DMS153 (cell line): ENCODE results near the gene REV3L.
"Not testable (repeated sequence)": the region's sequence is repeated elsewhere in the genome, so short reads cannot be mapped to it uniquely, and the experiment has no call there.

ENCODE experiments used
- DNase-seq: peaks from one replicate; lab custom pipeline; 2025; lab: John Stamatoyannopoulos, UW

REV3L gene

GRCh38 chr6:111492499-111492898 is 9.5 kb upstream of the REV3L start:
- DNase-seq = no peak

GRCh38 chr6:111490067-111490466 is 7.0 kb upstream of the REV3L start:
- no peak for DNase-seq

GRCh38 chr6:111487661-111488060 is 4.6 kb upstream of the REV3L start:
- DNase-seq = no peak

GRCh38 chr6:111486921-111487320 is 3.9 kb upstream of the REV3L start:
- DNase-seq = no peak

GRCh38 chr6:111486475-111486874 is 3.5 kb upstream of the REV3L start:
- no peak for DNase-seq

- DNase-seq = no peak
Measured at GRCh38 chr6:111485342-111485741, 2.3 kb upstream of the REV3L start.

GRCh38 chr6:111484633-111484930 is 1.6 kb upstream of the REV3L start:
- DNase-seq = peak; percentile 33

GRCh38 chr6:111483736-111484632 is 966 bp upstream of the REV3L start:
- DNase-seq = peak; percentile 90

- DNase-seq = no peak
Measured at GRCh38 chr6:111482188-111482958, 645 bp downstream of the REV3L start.

GRCh38 chr6:111481836-111482187 is 1.2 kb downstream of the REV3L start:
- DNase-seq = no peak

GRCh38 chr6:111480988-111481822 is 1.8 kb downstream of the REV3L start:
- DNase-seq = no peak

GRCh38 chr6:111478749-111479148 is 4.3 kb downstream of the REV3L start:
- no peak for DNase-seq

GRCh38 chr6:111478064-111478476 is 4.9 kb downstream of the REV3L start:
- no peak for DNase-seq

GRCh38 chr6:111477481-111477938 is 5.5 kb downstream of the REV3L start:
- no peak for DNase-seq

GRCh38 chr6:111476061-111476460 is 7.0 kb downstream of the REV3L start:
- DNase-seq = not testable (repeated sequence)

GRCh38 chr6:111474771-111475170 is 8.2 kb downstream of the REV3L start:
- DNase-seq = no peak

- no peak for DNase-seq
Measured at GRCh38 chr6:111474106-111474505, 8.9 kb downstream of the REV3L start.

- no peak for DNase-seq
Measured at GRCh38 chr6:111472933-111473435, 10.0 kb downstream of the REV3L start.

- no peak for DNase-seq
Measured at GRCh38 chr6:111471958-111472357, 11.1 kb downstream of the REV3L start.

GRCh38 chr6:111471533-111471932 is 11.5 kb downstream of the REV3L start:
- no peak for DNase-seq

- no peak for DNase-seq
Measured at GRCh38 chr6:111470991-111471390, 12.0 kb downstream of the REV3L start.

- no peak for DNase-seq
Measured at GRCh38 chr6:111469543-111469942, 13.5 kb downstream of the REV3L start.
